ENCODE measurements around the gene MTAP.

DNA sequence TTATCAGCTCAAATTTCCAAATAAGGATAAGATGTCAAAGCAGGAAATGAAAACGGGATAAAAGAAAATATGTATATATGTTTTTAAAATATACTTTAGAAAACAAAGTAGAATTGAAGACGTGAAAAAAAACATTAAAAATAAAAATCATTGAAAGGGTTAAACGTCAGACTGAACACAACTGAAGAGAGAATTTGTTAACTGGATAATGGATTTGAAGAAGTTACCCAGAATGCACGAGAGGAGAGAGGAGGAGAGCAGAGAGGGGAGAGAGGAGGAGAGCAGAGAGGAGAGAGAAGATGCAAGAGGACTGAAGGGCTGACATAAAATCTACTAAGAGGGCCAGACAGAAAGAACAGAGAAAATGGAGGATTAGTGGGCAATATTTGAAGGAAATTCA, 103.8 kb downstream of the MTAP start:
- TF ChIP-seq, protein P1, sequence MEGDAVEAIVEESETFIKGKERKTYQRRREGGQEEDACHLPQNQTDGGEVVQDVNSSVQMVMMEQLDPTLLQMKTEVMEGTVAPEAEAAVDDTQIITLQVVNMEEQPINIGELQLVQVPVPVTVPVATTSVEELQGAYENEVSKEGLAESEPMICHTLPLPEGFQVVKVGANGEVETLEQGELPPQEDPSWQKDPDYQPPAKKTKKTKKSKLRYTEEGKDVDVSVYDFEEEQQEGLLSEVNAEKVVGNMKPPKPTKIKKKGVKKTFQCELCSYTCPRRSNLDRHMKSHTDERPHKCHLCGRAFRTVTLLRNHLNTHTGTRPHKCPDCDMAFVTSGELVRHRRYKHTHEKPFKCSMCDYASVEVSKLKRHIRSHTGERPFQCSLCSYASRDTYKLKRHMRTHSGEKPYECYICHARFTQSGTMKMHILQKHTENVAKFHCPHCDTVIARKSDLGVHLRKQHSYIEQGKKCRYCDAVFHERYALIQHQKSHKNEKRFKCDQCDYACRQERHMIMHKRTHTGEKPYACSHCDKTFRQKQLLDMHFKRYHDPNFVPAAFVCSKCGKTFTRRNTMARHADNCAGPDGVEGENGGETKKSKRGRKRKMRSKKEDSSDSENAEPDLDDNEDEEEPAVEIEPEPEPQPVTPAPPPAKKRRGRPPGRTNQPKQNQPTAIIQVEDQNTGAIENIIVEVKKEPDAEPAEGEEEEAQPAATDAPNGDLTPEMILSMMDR (IDR thresholded peaks at IDR 0.05) = no peak
- TF ChIP-seq EP300 (IDR thresholded peaks at IDR 0.05) = no peak
